ENCODE data around the gene PPT2.

DNA sequence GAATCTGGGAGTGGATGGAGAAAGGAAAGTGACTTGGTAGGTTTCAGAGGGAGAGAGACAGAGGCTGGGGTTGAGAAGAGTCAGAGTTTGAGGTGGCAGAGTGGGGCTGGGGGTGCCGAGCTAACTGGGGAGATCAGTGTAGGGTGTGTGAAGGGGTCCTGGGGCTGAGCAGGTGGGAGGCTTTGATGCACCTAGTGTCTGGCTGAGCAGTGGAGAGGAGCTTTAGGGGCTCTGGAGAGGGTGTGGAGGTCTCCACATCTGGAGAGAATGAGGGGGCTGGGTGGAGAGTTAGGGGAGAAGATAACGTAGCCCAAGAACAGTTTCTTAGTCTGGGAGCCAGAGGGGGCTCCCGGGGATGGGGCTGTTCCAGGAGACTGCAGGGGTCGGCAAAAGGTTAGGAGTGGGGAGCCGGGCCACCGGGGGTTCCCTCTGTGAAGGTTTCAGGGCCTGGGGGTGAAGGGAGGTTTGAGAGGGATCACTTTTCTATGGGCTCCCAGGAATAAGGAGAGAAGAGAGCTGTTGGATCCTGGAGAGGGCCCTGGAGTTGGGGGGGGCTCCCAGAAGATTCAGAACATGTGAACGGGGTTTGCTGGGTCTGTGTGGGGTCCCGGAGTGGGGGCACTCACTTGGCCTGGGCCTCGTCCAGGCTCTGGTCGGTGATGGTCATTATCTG lies 35.3 kb downstream of the PPT2 start:
- no peak for TF ChIP-seq POLR2AphosphoS5 (IDR thresholded peaks at IDR 0.05; ENCODE audit: low read depth, low read length)
- no peak for TF ChIP-seq REST (IDR thresholded peaks at IDR 0.05; ENCODE audit: insufficient read depth in 1 of 2, low read depth in 2 of 2, low read length in 2 of 2)
- TF ChIP-seq SIN3A (IDR thresholded peaks at IDR 0.05; ENCODE audit: borderline replicate concordance, insufficient read depth, low read length), result no peak
- no peak for TF ChIP-seq TAF1 (IDR thresholded peaks at IDR 0.05; ENCODE audit: borderline replicate concordance, insufficient read depth, low read length)
- no peak for TF ChIP-seq FOXP2 (optimal IDR thresholded peaks at IDR 0.05; ENCODE audit: borderline replicate concordance, extremely low read depth, extremely low read length, insufficient read depth)

Measured in PFSK-1 (cell line).